ENCODE measurements around the gene KATNAL2.

Gene KATNAL2

DNA sequence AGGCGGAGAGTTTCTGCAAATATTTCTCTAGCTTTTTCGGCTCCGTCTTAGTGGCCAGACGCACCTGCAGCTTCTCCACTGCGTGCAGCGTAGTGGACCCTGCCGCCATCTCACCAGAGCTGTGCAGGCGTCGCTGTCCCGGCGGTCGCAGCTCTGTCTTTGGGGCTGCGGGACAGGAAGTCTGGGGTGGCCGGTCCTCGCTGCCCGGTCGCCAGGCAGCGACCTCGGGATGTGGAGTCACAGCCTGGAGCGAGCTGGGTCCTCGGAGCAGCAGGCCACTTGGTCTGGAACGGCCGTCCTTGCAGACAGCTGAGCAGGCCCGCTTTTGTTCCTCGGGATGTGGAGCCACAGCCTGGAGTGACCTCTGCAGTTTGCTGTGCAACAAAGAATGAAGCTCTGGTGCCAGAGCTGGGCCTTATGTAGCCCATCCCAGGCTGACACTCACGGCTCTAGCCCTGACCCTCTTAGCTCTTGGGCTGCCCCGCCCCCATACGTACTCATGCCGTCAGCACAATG lies 117.8 kb downstream of the KATNAL2 start, which contains the start of gene ELOA2:
Gene ELOA2 (minus strand): TSS at position 466 of the 516 bp plus-strand sequence. CDS start 357 bp downstream, at position 109.
- DNase-seq (ENCODE audit: low spot score), result no peak

DNA sequence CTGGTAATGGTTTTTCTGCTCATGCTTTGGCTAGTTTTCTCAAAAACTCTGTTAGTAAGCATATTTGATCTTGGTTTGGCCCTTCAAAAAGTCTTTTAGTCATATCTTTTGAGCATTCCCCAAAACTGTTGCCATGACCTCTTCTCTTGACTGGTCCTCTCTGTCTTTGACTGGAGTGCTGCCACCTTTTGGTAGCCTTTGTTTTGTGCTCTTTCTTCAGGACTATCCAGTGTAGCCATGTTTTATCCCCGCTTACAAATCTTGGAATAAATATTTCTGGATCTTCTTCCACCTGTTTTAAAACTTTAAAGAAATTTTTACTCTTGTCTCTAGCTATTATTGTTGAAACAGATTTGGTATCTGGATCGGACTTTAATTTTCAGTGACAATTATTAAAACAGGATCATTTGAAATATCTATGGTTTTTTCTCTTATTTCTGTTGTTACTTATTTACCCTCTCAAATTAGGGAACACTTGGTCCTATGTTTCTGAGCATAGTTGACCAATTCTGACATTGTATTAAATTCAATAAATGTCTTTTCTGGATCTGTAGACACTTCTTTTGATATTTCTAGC lies 119.0 kb downstream of the KATNAL2 start:
- DNase-seq (ENCODE audit: low spot score), result peak; percentile 25

DNA sequence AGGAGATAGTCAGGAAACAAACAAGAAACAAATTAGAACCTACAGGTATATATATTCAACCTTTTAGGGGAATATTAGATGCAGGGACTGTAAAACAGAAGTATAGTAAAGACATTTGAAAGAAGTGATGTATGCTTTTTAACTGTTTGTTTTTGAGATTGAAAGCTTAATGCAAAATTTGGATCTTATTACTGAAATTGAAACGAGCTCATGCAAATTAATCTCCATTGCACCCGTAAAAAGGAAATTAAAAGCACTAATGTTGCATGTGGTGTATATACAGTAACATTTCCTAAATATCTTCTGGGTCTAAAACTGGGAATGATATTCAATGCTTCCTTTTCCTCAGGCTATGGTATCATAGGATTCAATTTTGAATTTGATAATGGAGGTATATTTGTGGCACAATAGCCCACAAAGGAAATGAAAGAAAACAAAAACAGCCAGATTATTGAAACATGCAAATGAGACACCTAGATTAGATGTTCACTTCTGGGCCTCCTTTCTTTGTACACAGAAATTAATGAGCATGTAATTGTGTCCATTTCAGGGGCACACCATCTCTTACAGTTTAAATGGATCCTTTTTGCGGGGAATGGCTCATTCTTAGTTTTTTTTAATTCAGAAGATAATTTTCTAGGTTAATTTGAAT lies 119.7 kb downstream of the KATNAL2 start:
- no peak for DNase-seq (ENCODE audit: low spot score)

DNA sequence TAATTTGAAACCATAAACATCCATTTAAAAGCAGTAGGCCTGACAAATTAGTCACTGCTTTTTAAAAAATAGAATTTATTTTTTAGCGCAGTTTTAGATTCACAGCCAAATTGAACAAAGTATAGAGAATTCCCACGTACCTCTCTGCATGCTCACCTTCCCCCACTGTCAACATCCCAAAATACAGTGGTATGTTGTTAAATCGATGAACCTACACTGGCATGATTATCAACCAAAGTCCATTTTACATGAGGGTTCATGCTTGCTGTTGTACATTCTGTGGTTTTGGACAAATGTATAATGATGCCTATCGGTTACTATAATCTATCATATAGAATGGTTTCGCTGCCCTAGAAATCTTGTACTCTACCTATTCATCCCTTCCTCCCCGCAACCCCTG lies 123.6 kb downstream of the KATNAL2 start:
- no peak for DNase-seq (ENCODE audit: low spot score)

DNA sequence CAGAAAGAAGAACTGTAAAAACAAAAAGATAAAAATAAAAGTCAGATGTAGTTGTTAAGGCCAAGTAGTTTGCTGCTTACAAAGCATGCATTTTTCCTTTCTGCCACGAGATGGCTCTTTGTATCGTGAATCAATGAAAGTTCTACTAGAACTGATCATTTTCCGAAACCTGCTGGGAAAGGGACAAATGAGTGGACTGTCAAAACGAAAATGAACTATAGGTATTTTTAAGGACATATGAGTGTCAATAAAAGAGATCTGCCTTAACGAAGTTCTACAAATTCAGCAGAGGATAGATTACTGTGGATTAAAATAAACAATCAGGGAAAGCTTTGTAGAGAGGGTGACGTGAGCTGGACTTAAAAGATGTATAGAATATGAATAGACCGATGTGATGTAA lies 133.1 kb downstream of the KATNAL2 start:
- peak; percentile 72 for DNase-seq (ENCODE audit: low spot score)

DNA sequence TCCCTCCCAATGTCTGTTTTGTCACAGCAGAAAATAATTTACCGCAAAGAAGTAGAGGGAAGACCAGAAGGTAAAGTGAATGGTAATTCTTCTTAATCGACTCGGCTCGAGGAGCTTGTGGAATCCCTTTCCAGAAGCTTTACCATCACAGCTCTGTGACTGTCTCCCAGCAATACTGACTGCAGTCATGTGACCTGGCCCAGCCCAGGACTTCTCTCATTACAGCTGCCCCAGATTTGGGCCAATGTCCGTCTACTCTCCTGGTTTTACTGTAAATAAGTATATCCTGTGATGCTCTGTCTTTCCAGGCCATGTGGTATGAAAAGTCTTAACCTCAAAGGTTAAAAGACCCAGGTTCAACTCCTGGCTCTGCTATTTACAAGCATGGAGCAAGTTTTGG lies 137.0 kb downstream of the KATNAL2 start:
- no peak for DNase-seq (ENCODE audit: low spot score)

DNA sequence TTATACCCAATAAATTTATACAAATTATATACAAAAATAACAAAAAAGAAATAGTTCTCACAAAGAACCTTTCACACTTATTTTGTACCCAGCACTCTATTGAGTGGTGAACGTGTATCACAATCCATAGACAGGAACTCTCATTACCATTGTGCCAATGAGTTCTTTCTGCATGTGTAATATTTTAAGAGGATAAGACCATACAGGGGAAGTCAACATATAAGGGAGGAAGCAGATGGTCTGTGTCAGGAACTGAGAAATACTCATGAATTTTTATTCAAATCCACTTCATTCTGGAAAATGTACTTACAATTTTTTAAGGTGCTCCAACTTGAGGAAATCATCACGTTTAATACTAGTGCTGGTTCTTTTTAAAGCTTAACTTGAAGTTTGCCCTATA lies 145.1 kb downstream of the KATNAL2 start:
- no peak for DNase-seq (ENCODE audit: low spot score)

DNA sequence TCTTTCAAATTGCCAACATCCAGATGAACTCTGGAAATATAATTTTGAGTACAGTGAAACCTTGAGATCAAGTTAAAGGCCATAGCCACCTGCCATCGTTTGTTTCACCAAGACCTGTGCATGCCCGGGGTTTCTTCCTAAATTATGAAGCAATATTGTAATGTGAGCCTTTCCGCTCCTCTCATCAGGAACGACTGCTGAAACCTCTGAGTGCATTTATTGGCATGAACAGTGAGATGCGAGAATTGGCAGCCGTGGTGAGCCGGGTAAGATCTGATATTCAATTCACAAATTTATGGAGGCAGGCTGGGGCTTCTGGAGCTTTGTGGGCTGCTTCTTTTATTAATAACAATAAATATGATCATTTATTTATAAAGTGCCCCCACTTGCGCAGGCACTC lies 145.7 kb downstream of the KATNAL2 start:
- no peak for DNase-seq (ENCODE audit: low spot score)

DNA sequence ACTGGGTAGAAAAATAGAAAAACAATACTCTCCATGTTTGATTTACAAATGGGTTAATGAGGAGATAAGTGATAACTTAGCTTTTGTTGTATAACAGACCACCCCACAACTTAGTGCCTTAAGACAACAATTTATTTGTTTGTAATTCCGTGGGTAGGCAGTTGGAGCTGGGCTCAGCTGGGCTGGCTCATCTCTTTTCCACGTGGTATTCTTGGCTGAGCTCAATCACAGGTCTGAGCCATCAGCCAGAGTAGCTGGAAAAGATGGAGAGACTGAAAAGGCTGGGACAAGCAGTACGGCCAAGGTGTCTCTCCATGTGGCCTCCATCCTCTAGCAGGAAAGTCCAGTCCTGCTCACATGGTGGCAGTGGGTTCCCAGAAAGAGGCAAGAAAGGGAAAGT lies 150.2 kb downstream of the KATNAL2 start:
- DNase-seq (ENCODE audit: low spot score), result no peak

DNA sequence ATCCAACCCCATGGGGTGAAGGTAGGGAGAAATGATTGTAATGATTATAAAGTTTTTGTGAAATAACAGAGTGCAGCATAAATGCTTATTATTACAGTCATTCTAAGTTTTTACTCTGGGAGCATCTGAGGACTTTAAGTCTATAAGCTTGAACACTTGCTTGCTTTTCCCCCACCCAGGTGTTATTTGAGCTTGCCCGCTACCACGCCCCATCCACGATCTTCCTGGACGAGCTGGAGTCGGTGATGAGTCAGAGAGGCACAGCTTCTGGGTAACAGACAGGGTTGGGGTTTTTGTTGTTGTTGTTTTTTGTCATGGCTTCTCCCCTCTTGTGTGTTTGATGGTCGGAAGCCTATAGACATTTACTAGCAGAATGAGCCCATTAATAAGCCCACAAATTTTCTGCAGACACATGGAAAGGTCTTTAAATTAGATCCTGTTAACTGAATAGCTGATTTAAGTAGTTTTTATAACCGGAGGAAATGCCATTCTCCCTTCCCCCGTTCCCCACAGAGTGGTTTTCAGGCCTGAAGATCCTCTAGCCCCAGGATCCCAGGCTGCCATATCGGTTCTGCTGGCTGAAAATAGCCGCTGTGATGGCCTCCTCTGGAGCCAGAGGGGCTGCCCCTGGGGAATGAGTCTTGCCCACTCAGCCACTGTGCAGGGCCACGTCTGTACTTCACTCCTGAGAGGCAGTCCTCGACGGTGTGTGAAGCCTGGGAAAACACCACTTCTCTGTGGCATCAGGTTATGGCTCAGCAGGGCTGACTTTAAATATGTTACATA lies 157.9 kb downstream of the KATNAL2 start:
- DNase-seq (ENCODE audit: low spot score), result no peak

DNA sequence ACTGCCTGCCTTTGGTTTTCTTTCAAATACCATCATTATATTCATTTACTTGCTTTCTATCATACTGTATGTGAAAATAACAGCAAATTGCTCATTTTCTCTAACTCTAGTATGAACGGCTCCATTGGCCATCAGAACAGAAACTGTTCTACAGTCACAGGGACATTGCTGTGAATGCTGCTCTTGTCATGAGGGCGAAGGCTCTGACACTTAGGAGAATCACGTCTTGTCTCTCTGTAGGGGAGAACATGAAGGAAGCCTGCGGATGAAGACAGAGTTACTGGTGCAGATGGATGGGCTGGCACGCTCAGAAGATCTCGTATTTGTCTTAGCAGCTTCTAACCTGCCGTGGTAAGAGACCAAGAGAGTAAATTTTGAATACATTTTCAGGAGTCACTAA lies 159.7 kb downstream of the KATNAL2 start:
- peak; percentile 46 for DNase-seq (ENCODE audit: low spot score)

DNA sequence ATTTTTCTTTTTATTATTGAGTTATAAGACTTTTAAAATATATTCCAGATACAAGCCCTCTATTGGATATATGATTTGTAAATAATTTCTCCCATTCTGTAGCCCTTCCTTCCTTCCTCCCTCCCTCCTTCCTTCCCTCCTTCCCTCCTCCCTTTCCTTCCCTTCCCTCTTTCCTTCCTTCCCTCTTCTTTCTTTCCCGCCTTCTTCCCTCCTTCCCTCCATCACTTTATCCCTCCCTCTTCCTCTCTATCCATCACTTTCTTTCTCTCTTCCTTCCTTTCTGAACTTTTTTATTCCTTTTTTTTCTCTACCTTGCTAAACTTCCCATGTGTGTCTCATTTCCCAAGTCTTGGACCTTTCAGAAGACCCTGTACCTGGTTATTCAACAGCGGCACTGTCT lies 163.5 kb downstream of the KATNAL2 start:
- DNase-seq (ENCODE audit: low spot score), result no peak

DNA sequence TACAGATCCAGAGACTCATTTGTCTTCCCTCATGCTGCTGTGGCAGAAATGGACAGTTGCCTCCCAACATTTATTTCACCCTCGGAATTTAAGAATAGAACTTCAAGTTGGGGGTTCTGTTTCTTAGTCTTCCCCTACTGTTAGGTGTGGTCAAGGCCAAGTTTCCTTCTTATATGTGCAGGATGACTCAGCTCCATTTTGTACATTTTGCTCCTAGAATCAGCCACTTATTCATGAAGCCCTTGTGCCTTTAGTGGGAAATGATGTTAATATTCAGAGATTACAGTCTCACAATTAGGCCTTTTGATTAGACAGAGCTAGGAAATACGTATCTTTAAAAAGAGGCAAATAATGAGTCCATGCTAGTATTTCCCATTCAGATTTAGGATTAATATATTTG lies 164.2 kb downstream of the KATNAL2 start:
- DNase-seq (ENCODE audit: low spot score), result no peak

DNA sequence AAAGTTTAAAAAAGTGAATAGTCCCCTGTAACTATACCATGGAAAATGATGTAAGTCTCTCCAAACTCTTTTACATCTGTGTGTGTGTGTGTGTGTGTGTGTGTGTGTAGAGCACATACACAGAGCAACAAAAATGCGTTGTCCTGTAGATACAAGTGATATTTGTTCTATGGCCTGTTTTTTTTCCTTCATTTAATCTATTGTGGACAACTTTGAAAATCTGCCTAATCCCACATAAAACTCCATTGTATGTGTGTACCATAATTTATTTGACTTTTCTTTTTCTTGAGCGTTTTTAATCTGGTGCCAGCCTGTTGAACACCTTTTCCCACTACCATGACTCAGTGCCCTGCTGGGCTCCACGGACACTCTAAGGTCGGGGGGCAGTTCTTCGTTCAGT lies 170.3 kb downstream of the KATNAL2 start:
- no peak for DNase-seq (ENCODE audit: low spot score)

DNA sequence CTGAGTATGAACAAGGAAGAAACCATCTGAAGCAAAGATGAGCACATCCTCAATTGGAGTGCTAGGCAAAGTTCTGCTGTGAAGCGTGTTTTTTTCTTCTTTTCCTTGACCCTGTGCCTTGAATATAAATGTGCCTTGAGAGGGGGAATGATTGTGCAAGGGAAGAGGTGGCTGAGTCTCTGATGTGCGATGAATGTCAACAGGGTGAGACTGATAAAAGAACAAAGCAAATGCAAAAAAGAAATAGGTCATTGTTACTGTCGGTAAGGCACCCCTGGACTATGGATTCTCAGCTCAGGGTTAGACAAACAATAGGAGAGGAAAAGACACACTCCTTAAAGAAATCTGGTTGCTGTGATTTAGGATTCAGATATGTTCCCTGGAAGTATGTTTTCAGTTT lies 178.4 kb downstream of the KATNAL2 start:
- no peak for DNase-seq (ENCODE audit: low spot score)

DNA sequence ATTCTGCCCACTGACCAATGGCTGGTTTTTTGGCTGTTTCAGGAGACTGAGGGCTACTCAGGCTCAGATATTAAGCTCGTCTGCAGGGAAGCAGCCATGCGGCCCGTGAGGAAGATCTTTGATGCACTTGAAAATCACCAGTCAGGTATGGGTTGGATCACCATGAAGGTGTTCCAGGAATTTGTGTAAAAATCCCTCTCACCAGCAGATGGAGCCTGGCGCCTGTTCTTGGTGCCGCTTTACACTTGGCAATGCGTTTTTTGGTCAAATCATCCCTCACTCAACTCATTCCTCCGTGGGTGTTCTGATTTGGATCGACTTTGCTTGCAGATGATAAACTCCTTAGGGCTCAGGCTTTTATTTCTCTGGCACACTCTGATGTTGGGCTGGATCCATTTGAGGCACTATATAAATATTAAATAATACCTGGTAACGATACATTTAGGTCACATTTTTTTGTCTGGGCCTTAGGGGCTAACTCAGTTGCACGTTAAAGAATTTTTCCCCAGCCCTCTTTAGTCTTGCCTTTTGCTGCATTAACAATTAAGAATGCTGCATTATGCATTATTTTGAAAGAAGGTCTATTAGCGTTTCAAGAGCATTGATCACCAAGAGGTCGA lies 182.9 kb downstream of the KATNAL2 start:
- peak; percentile 60 for DNase-seq (ENCODE audit: low spot score)

DNA sequence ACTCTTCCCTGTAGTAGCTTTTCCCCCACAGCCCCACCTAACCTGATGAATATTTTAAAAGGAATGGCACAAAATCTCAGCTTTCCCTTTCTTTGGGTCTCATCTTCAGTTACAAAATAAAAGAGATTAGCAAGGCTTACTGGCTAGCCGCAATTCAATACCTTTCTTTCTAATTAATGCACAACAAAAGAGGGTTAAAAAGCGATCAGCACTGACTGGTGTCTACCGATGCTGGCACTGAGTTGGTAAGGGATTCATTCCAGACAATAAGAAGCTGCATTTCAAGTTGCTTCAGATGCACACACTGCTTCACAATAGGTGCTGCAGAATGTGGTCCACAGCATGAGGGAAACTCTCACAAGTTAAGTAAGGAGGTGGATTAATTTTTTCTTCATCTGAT lies 191.0 kb downstream of the KATNAL2 start:
- DNase-seq (ENCODE audit: low spot score), result no peak

DNA sequence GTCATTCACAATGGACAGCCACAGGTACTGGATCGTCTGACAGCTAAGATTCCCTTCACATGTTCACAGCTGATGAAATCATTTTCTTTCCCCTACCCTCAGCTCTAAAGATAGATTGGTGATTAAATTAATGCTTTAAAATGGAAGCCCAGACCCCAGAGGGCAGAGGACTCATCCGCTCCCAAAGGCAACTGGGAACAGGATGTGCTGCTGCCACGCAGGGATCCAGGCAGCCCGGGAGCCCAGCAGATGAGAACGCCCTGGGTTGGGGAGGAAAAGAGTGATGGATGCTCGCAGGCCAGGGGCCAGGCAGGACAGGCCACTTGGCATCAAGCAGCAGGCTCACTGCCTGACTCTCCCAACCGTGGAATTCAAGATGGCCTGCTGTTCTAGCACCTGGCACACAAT lies 191.6 kb downstream of the KATNAL2 start:
- no peak for DNase-seq (ENCODE audit: low spot score)

DNA sequence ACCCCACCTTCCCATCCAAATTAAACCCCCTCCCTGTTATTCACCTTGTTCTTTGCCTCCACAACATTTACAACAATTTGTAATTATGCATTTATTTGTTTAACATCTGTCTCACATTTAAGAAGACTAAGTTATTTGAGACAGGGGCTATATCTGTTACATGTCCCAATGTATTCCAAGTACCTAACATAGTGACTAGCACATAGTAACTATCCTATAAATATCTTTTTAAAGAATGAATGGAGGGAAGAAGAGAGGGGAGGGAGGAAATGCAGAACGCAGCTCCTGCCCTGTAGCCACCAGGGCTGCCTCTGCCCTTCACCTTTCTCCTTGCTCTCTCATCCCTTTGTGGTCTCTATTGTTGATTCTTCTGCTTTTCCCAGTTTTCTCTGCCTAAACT lies 192.3 kb downstream of the KATNAL2 start:
- no peak for DNase-seq (ENCODE audit: low spot score)

DNA sequence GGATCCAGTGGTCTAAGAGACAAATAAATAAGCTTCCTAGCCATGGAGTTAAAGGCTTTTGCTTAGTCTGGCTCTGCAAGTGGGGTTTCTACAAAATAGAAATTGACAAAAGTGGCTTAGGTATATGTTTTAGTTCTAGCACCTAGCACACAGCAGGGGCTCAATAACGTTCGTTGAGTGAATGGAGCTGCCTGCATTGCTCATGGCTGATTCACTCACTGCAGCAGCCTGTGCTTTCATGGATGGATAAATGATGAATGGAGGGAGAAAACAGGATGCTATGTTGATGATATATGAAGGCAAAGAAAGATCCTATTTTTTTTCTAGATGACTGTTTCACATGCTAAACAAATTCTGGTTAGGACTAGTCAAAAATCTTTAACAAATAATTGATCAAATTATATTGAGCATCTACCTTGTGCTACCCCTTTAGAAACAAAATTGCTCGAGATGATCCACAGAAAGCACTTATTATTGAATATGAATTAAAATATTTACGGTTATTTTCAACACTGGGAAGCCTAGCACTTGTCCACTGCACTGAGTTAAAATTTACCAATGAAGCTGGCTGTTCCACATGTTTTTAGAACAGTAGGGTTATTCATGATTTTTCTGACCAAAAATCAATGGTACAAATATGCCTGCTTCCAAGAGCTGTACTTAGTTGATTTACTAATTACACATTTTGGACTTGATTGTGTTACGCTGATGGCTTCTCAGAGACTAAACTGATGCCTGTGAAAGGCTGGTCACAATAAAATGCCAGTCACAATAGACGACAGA lies 193.3 kb downstream of the KATNAL2 start:
- no peak for DNase-seq (ENCODE audit: low spot score)

DNA sequence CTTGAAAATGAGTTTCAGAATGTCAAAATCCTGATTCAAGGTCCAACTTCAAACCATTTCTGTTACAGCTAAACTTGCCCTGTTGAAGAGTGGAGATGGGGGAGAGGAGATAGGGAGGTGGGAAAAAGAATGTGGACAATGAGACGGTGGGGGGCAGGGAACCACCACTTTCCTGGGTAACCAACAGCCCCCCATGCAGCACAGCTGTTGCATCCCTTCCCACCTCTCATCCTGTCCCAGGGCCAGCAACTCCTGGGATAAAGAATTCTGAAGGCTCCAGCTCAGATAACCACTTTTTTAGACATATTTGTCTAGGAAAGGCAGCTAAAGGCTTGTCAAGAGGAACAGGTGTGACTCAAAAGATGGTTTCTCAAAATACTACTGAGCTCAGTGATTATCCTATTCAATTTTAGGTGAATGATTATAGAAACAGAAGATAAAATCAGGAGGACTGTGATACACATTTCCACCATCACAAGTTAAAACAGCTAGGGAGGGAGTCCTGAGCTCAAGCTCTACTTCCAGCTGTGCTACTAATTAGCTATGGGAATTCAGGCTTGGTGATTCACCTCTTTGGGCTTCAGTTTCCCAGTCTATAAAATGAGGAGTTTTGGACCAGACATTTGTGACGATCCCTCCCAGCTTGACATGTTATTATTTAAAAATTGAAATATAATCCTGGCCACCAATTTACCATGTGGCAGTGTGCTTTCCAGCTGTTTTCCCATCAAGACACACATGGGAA lies 196.6 kb downstream of the KATNAL2 start:
- no peak for DNase-seq (ENCODE audit: low spot score)

All from Ammon's horn (tissue), 1 donor.